GM23248 (cell line): ENCODE results near the gene E2F8.

Experiments
- EZH2 ChIP-seq: fragments of 200-600 bp; sonication (generic); IDR thresholded peaks from 2 replicates; pipeline ENCODE4 v1.6.1; 2018; ENCODE audit warnings: antibody characterized with exemption, mild to moderate bottlenecking; ENCODE audit not compliant: insufficient read depth, poor library complexity, severe bottlenecking
- EZH2phosphoT487 ChIP-seq: fragments of 200-600 bp; sonication (generic); IDR thresholded peaks from 2 replicates; pipeline ENCODE4 v1.6.1; 2018; ENCODE audit warnings: antibody characterized with exemption, moderate library complexity, mild to moderate bottlenecking, low read depth; ENCODE audit not compliant: insufficient read depth

- TF ChIP-seq EZH2 (no peak), EZH2phosphoT487 (no peak)
These were observed 11.8 kb upstream of the E2F8 start for GRCh38 chr11:19252394-19253152.
